Measurements from ENCODE around the gene TSPAN31.

TSPAN31 gene

GRCh38 chr12:57736741-57737466 is 7.9 kb upstream of the TSPAN31 start:
- DNase-seq, result peak; percentile 62

- peak; percentile 68 for DNase-seq
These were observed 7.1 kb upstream of the TSPAN31 start for GRCh38 chr12:57737467-57738460.

GRCh38 chr12:57738661-57739237 is 6.1 kb upstream of the TSPAN31 start, which contains the start of gene AGAP2:
AGAP2 (minus strand) TSS chr12:57738742; CDS start chr12:57738246, 496 bp downstream.
- DNase-seq, result peak; percentile 46

- peak; percentile 45 for DNase-seq
These were observed 5.5 kb upstream of the TSPAN31 start for GRCh38 chr12:57739387-57739786.

GRCh38 chr12:57739914-57740538 is 4.8 kb upstream of the TSPAN31 start:
- DNase-seq, result no peak

GRCh38 chr12:57740656-57741412 is 4.0 kb upstream of the TSPAN31 start:
- DNase-seq, result peak; percentile 56

GRCh38 chr12:57741413-57741789 is 3.4 kb upstream of the TSPAN31 start:
- DNase-seq, result peak; percentile 56

GRCh38 chr12:57741844-57742738 is 2.7 kb upstream of the TSPAN31 start:
- peak; percentile 38 for DNase-seq

- DNase-seq, result no peak
These were observed 1.1 kb upstream of the TSPAN31 start for GRCh38 chr12:57743769-57744168.

- peak; percentile 97 for DNase-seq
These were observed 554 bp upstream of the TSPAN31 start for GRCh38 chr12:57744194-57744776.

GRCh38 chr12:57745485-57745881 is 644 bp downstream of the TSPAN31 start:
- DNase-seq, result peak; percentile 75

GRCh38 chr12:57746025-57746424 is 1.2 kb downstream of the TSPAN31 start:
- DNase-seq, result no peak

GRCh38 chr12:57749061-57749460 is 4.2 kb downstream of the TSPAN31 start:
- no peak for DNase-seq

GRCh38 chr12:57750561-57751431 is 6.0 kb downstream of the TSPAN31 start:
- no peak for DNase-seq

GRCh38 chr12:57751432-57751787 is 6.6 kb downstream of the TSPAN31 start:
- DNase-seq, result peak; percentile 64

- peak; percentile 100 for DNase-seq
These were observed 7.2 kb downstream of the TSPAN31 start, which contains the start of gene CDK4 for GRCh38 chr12:57751788-57752667. CDK4 (minus strand) TSS chr12:57752310; CDS start chr12:57751717, 593 bp downstream.

GRCh38 chr12:57752668-57753000 is 7.8 kb downstream of the TSPAN31 start:
- no peak for DNase-seq

- DNase-seq, result peak; percentile 34
These were observed 9.0 kb downstream of the TSPAN31 start for GRCh38 chr12:57753756-57754337.

All from DMS53 (cell line).